CD4-positive, alpha-beta T cell (primary cell): ENCODE measurements around the gene GNPDA1. TPM values are rescaled to one million over a fixed set of nuclear protein-coding genes. Genes with fewer than 3 reads are reported as not detected.

Source experiments
- ATAC-seq: fragments of 200-7000 bp; cut with Tn5 transposase; one replicate; pipeline ENCODE4 v1.10.0; 2022; ENCODE audit warnings: mild to moderate bottlenecking; ENCODE audit not compliant: poor library complexity
- CTCF ChIA-PET: fragments of 350-600 bp; sonication (Branson Sonifier 250); formaldehyde crosslinking; loops from one replicate; lab custom pipeline; 2021; ENCODE audit warnings: antibody characterized with exemption, inconsistent platforms; lab: Charles Lee
- POLR2A ChIA-PET: fragments of 350-600 bp; sonication (Branson Sonifier 250); formaldehyde crosslinking; loops from one replicate; lab custom pipeline; 2021; ENCODE audit warnings: antibody characterized with exemption, inconsistent platforms; lab: Charles Lee
- DNase-seq, 14 experiments: peaks; one replicate each; pipeline ENCODE4 v3.0.0-alpha.2; 2013 to 2020; ENCODE audit warnings: mixed read lengths in 2 of 14
- H3K27ac ChIP-seq, 2 donors: one replicate each; pipeline versions ENCODE4 v1.5.1 to v1.7.0; 2013; ENCODE audit warnings: low read length in 2 of 2, low read depth in 1 of 2, mild to moderate bottlenecking in 1 of 2
- H3K27me3 ChIP-seq, 2 experiments: 1 replicate in 1 of 2; 2 replicates in 1 of 2; pipeline versions ENCODE4 v1.6.1 to v1.7.0; 2013; ENCODE audit warnings: low read length in 2 of 2, control low read depth in 1 of 2, mild to moderate bottlenecking in 1 of 2, moderate library complexity in 1 of 2; ENCODE audit not compliant: insufficient read depth in 2 of 2, control insufficient read depth in 1 of 2
- H3K36me3 ChIP-seq: one replicate; pipeline ENCODE4 v1.6.1; 2013; ENCODE audit warnings: low read length, control low read depth; ENCODE audit not compliant: insufficient read depth
- H3K4me1 ChIP-seq: one replicate; pipeline ENCODE4 v1.6.1; 2013; ENCODE audit warnings: low read length, control low read depth; ENCODE audit not compliant: insufficient read depth
- H3K4me3 ChIP-seq: one replicate; pipeline ENCODE4 v1.5.1; 2013; ENCODE audit warnings: mild to moderate bottlenecking, low read length, moderate library complexity
- H3K9me3 ChIP-seq, 2 experiments: 1 replicate in 1 of 2; 2 replicates in 1 of 2; pipeline versions ENCODE4 v1.6.1 to v1.7.0; 2013; ENCODE audit warnings: low read length in 2 of 2, mild to moderate bottlenecking in 2 of 2, control low read depth in 1 of 2, moderate library complexity in 1 of 2; ENCODE audit not compliant: control insufficient read depth in 1 of 2, insufficient read depth in 1 of 2
- H3K27ac Mint-ChIP-seq: one replicate; pipeline ENCODE4 v1.8.0; 2020; ENCODE audit warnings: mixed read lengths
- H3K27me3 Mint-ChIP-seq: one replicate; pipeline ENCODE4 v1.8.0; 2021; ENCODE audit warnings: mixed read lengths
- H3K36me3 Mint-ChIP-seq: one replicate; pipeline ENCODE4 v1.8.0; 2021; ENCODE audit warnings: low read depth, mixed read lengths
- H3K4me1 Mint-ChIP-seq: one replicate; pipeline ENCODE4 v1.8.0; 2021; ENCODE audit warnings: low read depth, mixed read lengths
- H3K4me3 Mint-ChIP-seq: one replicate; pipeline ENCODE4 v1.8.0; 2020; ENCODE audit warnings: mild to moderate bottlenecking, mixed read lengths
- H3K9me3 Mint-ChIP-seq: one replicate; pipeline ENCODE4 v1.8.0; 2020; ENCODE audit warnings: mixed read lengths
- intact Hi-C, 2 experiments: fragments of 100-400 bp; cut with DNase I in 1 of 2; cut with micrococcal nuclease in 1 of 2; formaldehyde crosslinking; loops; one replicate each; pipeline versions ENCODE4 v1.15.1 to v1.9.0; 2023 to 2025; cut with DNase I, micrococcal nuclease
- total RNA-seq, 174 experiments: library from RNA in 2 of 174; stranded (reverse) in 2 of 174; gene quantifications; one replicate each; pipeline ENCODE4 v1.2.3 and lab custom pipeline; 2021 to 2026
- TF ChIP-seq, protein P1 (sequence below): fragments of 200-600 bp; IDR thresholded peaks from one replicate; pipeline ENCODE4 v1.8.0; 2022; ENCODE audit warnings: antibody characterized with exemption, mild to moderate bottlenecking

Gene GNPDA1
- total RNA-seq, 2 experiments from 2014 or later = 5.8 to 6.6 TPM

- peak overlapping the region; percentile 86 for H3K27ac Mint-ChIP-seq
- H3K27me3 Mint-ChIP-seq = no peaks in the 10 kb centered on the region
- peaks cover 1% of the 10 kb centered on the region for H3K36me3 Mint-ChIP-seq
- peak overlapping the region in 1 of 2 donors; percentile 4 for H3K27ac ChIP-seq
- no peak for ATAC-seq
- H3K4me3 Mint-ChIP-seq = no peak overlapping the region
- no peaks in the 10 kb centered on the region for H3K27me3 ChIP-seq
- H3K4me1 Mint-ChIP-seq = peaks cover 49% of the 10 kb centered on the region
- H3K4me1 ChIP-seq = peaks cover 48% of the 10 kb centered on the region
- TF ChIP-seq, protein P1, sequence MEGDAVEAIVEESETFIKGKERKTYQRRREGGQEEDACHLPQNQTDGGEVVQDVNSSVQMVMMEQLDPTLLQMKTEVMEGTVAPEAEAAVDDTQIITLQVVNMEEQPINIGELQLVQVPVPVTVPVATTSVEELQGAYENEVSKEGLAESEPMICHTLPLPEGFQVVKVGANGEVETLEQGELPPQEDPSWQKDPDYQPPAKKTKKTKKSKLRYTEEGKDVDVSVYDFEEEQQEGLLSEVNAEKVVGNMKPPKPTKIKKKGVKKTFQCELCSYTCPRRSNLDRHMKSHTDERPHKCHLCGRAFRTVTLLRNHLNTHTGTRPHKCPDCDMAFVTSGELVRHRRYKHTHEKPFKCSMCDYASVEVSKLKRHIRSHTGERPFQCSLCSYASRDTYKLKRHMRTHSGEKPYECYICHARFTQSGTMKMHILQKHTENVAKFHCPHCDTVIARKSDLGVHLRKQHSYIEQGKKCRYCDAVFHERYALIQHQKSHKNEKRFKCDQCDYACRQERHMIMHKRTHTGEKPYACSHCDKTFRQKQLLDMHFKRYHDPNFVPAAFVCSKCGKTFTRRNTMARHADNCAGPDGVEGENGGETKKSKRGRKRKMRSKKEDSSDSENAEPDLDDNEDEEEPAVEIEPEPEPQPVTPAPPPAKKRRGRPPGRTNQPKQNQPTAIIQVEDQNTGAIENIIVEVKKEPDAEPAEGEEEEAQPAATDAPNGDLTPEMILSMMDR = no peak
- intact Hi-C loops = loop anchor here (2.0 kb wide), 3 partner anchors 83 to 269 kb away; partner anchors contain the start of gene PCDH1 (in 1 of the 2)
- no peak overlapping the region for H3K4me3 ChIP-seq
- no peaks in the 10 kb centered on the region for H3K36me3 ChIP-seq
- no peaks in the 10 kb centered on the region for H3K9me3 Mint-ChIP-seq
- DNase-seq = peak in 1 of 14 experiments; percentile 19
- CTCF ChIA-PET = interaction anchor here (0.7 to 3.1 kb wide), 31 partner anchors 9 to 752 kb away, joined by 3 to 78 read pairs (median 5); partner anchors contain the start of genes ARAP3, DELE1, PCDH1 and RNF14
- POLR2A ChIA-PET = interaction anchor here (0.5 to 3.0 kb wide), 26 partner anchors 9 to 324 kb away, joined by 3 to 78 read pairs (median 4); partner anchors contain the start of genes ARAP3, DELE1, FCHSD1 and HDAC3
- no peaks in the 10 kb centered on the region for H3K9me3 ChIP-seq
Observed at GRCh38 chr5:141961466-141961865, 51.4 kb downstream of the GNPDA1 start.

DNA sequence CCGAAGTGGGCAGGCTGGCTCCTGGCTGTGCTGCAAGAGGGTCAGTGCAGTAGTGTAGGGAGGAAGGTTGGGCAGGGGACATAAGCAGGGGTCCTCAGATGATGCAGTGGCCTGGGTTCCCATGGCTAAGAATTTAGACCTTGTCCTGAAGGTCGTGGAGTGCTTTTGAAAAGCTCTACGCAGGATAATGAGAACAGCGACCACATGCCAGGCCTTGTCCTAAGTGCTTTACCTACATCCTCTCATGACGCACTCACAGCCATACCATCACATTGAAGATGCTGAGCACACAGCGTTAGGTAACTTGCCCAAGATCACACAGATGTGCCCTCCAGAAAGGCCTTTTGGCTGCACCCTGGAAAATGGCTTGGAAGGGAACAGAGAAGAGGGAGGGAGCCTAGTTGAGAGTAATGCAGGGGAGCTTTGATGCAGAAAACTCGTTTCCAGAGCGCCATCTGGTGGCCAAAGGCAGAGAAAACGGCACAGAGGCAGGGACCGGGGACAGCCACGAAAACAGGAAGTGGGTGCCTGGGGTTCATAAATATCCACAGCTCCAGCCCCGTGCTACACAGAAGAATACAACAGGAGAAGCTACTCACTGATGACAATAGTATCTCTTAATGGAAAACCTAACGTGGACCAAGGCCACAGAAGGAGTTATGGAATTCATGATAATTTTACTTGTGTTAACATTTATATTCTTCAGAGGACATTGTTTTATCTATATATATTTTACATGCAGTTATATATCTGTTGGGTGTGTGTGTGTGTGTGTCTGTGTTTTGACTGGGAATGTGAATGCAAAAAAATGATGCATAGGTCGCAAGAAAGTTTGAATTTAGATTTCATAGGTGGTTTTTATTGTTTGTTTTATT lies 52.1 kb downstream of the GNPDA1 start:
- H3K27ac ChIP-seq = peak overlapping the region in 1 of 2 donors; percentile 4
- Mint-ChIP-seq H3K27me3 (no peaks in the 10 kb centered on the region), H3K4me3 (peak overlapping the region; percentile 40), H3K4me1 (peaks cover 51% of the 10 kb centered on the region), H3K27ac (peak overlapping the region; percentile 86), H3K9me3 (no peaks in the 10 kb centered on the region), H3K36me3 (peaks cover 5% of the 10 kb centered on the region)
- H3K4me3 ChIP-seq = no peak overlapping the region
- no peaks in the 10 kb centered on the region for H3K27me3 ChIP-seq
- peak; percentile 98 for ATAC-seq
- intact Hi-C loops = loop anchor here (1.0 to 2.0 kb wide), 6 partner anchors 71 to 295 kb away; partner anchors contain the start of gene PCDH1 (in 1 of the 2)
- no peaks in the 10 kb centered on the region for H3K9me3 ChIP-seq
- peak; percentile 84 to 96 (median 91) for DNase-seq
- H3K36me3 ChIP-seq = no peaks in the 10 kb centered on the region
- ChIA-PET CTCF (interaction anchor here (0.5 to 3.1 kb wide), 38 partner anchors 8 to 397 kb away, joined by 3 to 78 read pairs (median 4); partner anchors contain the start of genes ARAP3, DELE1, PCDH1 and RNF14), POLR2A (interaction anchor here (0.5 to 3.0 kb wide), 29 partner anchors 10 to 323 kb away, joined by 3 to 78 read pairs (median 4); partner anchors contain the start of genes ARAP3, DELE1, FCHSD1 and HDAC3)
- TF ChIP-seq, protein P1 = peak; percentile 75
- H3K4me1 ChIP-seq = peaks cover 48% of the 10 kb centered on the region

DNA sequence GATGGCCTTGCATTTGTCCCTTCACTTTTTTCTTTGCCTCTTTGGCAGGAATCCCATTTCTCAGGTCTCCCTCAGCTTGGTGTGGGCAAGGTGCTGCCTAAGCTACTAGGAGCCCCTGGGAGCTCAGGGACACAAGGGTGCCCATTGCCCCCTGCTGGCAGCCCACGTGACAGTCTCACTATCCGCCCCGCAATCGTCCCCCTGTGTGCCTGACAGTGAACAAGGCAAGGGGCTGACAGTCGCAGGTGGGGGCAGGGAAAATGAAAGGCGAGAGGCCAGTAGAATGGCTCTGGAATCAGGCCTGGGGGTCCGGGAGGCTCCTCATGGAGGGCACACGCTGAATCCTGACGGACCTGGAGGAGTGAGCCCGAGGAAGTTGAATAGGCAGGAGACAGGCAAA lies 52.8 kb downstream of the GNPDA1 start:
- H3K27me3 ChIP-seq = no peaks in the 10 kb centered on the region
- H3K4me3 ChIP-seq = no peak overlapping the region
- no peaks in the 10 kb centered on the region for H3K36me3 ChIP-seq
- Mint-ChIP-seq H3K4me3 (no peak overlapping the region), H3K9me3 (no peaks in the 10 kb centered on the region), H3K27ac (peak overlapping the region; percentile 73), H3K27me3 (no peaks in the 10 kb centered on the region), H3K36me3 (peaks cover 5% of the 10 kb centered on the region), H3K4me1 (peaks cover 51% of the 10 kb centered on the region)
- DNase-seq = peak in 5 of 14 experiments; percentile 13 to 52 (median 41)
- POLR2A ChIA-PET = interaction anchor here (0.6 to 3.0 kb wide), 17 partner anchors 9 to 323 kb away, joined by 3 to 78 read pairs (median 9); partner anchors contain the start of genes ARAP3, DELE1, FCHSD1 and HDAC3
- H3K4me1 ChIP-seq = peaks cover 48% of the 10 kb centered on the region
- CTCF ChIA-PET = interaction anchor here (0.6 to 3.1 kb wide), 33 partner anchors 10 to 1640 kb away, joined by 3 to 78 read pairs (median 4); partner anchors contain the start of genes DELE1, PCDH1 and RNF14
- no peaks in the 10 kb centered on the region for H3K9me3 ChIP-seq
- intact Hi-C loops = loop anchor here (1.0 to 2.0 kb wide), 6 partner anchors 71 to 295 kb away; partner anchors contain the start of gene PCDH1 (in 1 of the 2)
- no peak overlapping the region for H3K27ac ChIP-seq
- ATAC-seq = no peak
- TF ChIP-seq, protein P1 = no peak
